RWPE1 (cell line): ENCODE data around the gene LRRC37B.
"Not testable (repeated sequence)": the region's sequence is repeated elsewhere in the genome, so short reads cannot be mapped to it uniquely, and the experiment has no call there.

ENCODE experiments used
- CTCF ChIA-PET: fragments of 350-600 bp; sonication (Branson Sonifier 250); formaldehyde crosslinking; extraction: SDS; loops from one replicate; lab custom pipeline; 2021; lab: Yijun Ruan, JAX
- POLR2A ChIA-PET: fragments of 400-600 bp; formaldehyde crosslinking; extraction: SDS; loops from one replicate; lab custom pipeline; 2020; ENCODE audit warnings: antibody characterized with exemption; ENCODE audit not compliant: low non-redundant PET; lab: Yijun Ruan, JAX
- DNase-seq: peaks from one replicate; pipeline ENCODE4 v3.0.0; 2012; ENCODE audit warnings: low spot score
- H3K27ac ChIP-seq: fragments of 450-650 bp; 2 replicates; pipeline ENCODE4 v1.5.1; 2017
- CTCF ChIP-seq: fragments of 450-650 bp; conservative IDR thresholded peaks from 2 replicates; pipeline ENCODE4 v1.5.1; 2017; ENCODE audit warnings: low read depth, mild to moderate bottlenecking

The LRRC37B gene

GRCh38 chr17:32057460-32058105 lies 50.4 kb downstream of the LRRC37B start:
- DNase-seq, POLR2A ChIA-PET, H3K27ac ChIP-seq, CTCF ChIA-PET: not testable (repeated sequence)

GRCh38 chr17:32060695-32061094 lies 53.5 kb downstream of the LRRC37B start:
- POLR2A ChIA-PET: interaction anchor here (0.6 kb wide), 1 partner anchor 389 kb away, joined by 10 read pairs; no protein-coding TSS in a partner anchor
- H3K27ac ChIP-seq, CTCF ChIA-PET, DNase-seq: not testable (repeated sequence)

GRCh38 chr17:32061840-32062239 lies 54.7 kb downstream of the LRRC37B start:
- CTCF ChIA-PET, POLR2A ChIA-PET, DNase-seq: not testable (repeated sequence)

GRCh38 chr17:32064091-32064490 lies 56.9 kb downstream of the LRRC37B start:
- DNase-seq, CTCF ChIA-PET, H3K27ac ChIP-seq, POLR2A ChIA-PET: not testable (repeated sequence)

More at GRCh38 chr17:32061840-32062239, 54.7 kb downstream of the LRRC37B start:
- H3K27ac ChIP-seq: not testable (repeated sequence)

GRCh38 chr17:32066123-32066680 lies 59.0 kb downstream of the LRRC37B start:
- POLR2A ChIA-PET, CTCF ChIA-PET, DNase-seq, H3K27ac ChIP-seq: not testable (repeated sequence)

- POLR2A ChIA-PET: not testable (repeated sequence)
- TF ChIP-seq CTCF: peak; percentile 29
These were observed 59.9 kb downstream of the LRRC37B start for GRCh38 chr17:32066863-32067642.

GRCh38 chr17:32069067-32069466 lies 61.9 kb downstream of the LRRC37B start:
- H3K27ac ChIP-seq, DNase-seq, POLR2A ChIA-PET, CTCF ChIA-PET: not testable (repeated sequence)

More at GRCh38 chr17:32066863-32067642, 59.9 kb downstream of the LRRC37B start:
- DNase-seq, H3K27ac ChIP-seq, CTCF ChIA-PET: not testable (repeated sequence)

GRCh38 chr17:32071961-32072360 lies 64.8 kb downstream of the LRRC37B start:
- POLR2A ChIA-PET, H3K27ac ChIP-seq, CTCF ChIA-PET, DNase-seq: not testable (repeated sequence)

GRCh38 chr17:32073131-32073530 lies 65.9 kb downstream of the LRRC37B start:
- CTCF ChIA-PET, POLR2A ChIA-PET, DNase-seq, H3K27ac ChIP-seq: not testable (repeated sequence)

- DNase-seq, H3K27ac ChIP-seq, POLR2A ChIA-PET, CTCF ChIA-PET: not testable (repeated sequence)
These were observed 72.6 kb downstream of the LRRC37B start for GRCh38 chr17:32079753-32080152.

- POLR2A ChIA-PET, CTCF ChIA-PET, DNase-seq: not testable (repeated sequence)
- H3K27ac ChIP-seq: peak overlapping the region; percentile 34; the same call in 1 of the 2 replicates
These were observed 76.4 kb downstream of the LRRC37B start for GRCh38 chr17:32083550-32083979.

GRCh38 chr17:32084003-32084941 lies 77.1 kb downstream of the LRRC37B start:
- CTCF ChIA-PET, DNase-seq, POLR2A ChIA-PET: not testable (repeated sequence)
- H3K27ac ChIP-seq: peak overlapping the region; percentile 34; the same call in 1 of the 2 replicates

GRCh38 chr17:32084942-32085829 lies 78.0 kb downstream of the LRRC37B start:
- CTCF ChIA-PET, H3K27ac ChIP-seq, POLR2A ChIA-PET, DNase-seq: not testable (repeated sequence)

- DNase-seq, H3K27ac ChIP-seq, CTCF ChIA-PET, POLR2A ChIA-PET: not testable (repeated sequence)
These were observed 79.7 kb downstream of the LRRC37B start for GRCh38 chr17:32086833-32087232.
